ENCODE data around the gene TOR1AIP2.

Gene TOR1AIP2

DNA sequence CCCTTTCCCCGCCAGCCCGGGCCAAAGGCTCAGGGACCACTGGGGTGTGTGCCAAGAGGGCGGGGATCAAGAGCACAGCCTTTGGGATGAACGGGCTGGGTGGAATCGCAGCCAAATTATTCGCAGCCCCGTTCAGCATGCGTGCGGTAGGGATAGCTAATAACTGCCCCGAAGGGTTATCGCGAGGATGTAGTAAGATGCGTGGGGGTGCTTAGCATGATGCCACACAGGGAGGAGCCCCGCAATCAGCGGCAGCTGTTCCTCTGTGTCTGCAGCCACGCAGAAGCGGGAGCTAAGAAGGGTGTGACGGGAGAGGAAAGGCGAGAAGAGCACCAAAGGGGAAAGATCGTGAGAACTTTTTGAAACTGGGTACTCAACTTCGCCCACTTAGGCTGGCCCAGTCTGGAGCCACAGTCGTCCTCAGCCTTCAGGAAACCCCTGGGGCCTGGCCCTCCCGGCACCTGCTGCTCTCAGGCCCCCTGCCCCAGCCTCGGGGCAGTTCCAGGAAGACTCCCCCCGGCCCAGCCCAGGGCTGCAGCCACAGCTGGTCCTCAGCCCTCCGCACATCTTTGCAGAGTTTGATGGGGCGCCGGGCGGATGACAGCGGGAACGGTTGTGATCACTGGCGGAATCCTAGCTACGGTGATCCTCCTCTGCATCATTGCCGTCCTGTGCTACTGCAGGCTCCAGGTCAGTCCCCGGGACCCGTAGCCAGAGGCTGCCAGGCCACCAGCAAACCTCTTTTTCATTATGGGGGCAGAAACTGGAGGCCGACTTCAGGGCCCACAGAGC, 64.9 kb downstream of the TOR1AIP2 start:
- DNase-seq (ENCODE audit: extremely low read depth, low read depth) = no peak
- TF ChIP-seq, protein P1, sequence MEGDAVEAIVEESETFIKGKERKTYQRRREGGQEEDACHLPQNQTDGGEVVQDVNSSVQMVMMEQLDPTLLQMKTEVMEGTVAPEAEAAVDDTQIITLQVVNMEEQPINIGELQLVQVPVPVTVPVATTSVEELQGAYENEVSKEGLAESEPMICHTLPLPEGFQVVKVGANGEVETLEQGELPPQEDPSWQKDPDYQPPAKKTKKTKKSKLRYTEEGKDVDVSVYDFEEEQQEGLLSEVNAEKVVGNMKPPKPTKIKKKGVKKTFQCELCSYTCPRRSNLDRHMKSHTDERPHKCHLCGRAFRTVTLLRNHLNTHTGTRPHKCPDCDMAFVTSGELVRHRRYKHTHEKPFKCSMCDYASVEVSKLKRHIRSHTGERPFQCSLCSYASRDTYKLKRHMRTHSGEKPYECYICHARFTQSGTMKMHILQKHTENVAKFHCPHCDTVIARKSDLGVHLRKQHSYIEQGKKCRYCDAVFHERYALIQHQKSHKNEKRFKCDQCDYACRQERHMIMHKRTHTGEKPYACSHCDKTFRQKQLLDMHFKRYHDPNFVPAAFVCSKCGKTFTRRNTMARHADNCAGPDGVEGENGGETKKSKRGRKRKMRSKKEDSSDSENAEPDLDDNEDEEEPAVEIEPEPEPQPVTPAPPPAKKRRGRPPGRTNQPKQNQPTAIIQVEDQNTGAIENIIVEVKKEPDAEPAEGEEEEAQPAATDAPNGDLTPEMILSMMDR (IDR thresholded peaks at IDR 0.05; ENCODE audit: low read depth, low read length) = no peak

DNA sequence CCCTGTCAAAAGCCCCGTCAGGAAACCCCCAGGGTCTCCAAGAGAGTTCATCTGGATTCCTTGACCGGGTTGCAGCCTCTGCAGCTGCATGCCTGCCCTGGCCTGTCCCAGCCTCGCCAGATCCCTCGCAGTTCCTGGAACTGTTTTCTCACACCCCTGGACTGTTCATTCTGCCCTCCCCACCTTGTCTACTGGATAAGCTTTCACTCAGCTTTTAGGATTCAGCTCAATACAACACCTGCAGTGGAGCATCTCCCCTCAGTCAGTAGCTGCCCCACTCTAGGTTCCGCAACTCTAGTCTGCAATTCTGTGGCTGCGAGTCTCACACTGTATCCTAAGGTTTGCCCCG, 67.3 kb downstream of the TOR1AIP2 start:
- no peak for DNase-seq (ENCODE audit: extremely low read depth, low read depth)
- TF ChIP-seq, protein P1 (IDR thresholded peaks at IDR 0.05; ENCODE audit: low read depth, low read length) = no peak

DNA sequence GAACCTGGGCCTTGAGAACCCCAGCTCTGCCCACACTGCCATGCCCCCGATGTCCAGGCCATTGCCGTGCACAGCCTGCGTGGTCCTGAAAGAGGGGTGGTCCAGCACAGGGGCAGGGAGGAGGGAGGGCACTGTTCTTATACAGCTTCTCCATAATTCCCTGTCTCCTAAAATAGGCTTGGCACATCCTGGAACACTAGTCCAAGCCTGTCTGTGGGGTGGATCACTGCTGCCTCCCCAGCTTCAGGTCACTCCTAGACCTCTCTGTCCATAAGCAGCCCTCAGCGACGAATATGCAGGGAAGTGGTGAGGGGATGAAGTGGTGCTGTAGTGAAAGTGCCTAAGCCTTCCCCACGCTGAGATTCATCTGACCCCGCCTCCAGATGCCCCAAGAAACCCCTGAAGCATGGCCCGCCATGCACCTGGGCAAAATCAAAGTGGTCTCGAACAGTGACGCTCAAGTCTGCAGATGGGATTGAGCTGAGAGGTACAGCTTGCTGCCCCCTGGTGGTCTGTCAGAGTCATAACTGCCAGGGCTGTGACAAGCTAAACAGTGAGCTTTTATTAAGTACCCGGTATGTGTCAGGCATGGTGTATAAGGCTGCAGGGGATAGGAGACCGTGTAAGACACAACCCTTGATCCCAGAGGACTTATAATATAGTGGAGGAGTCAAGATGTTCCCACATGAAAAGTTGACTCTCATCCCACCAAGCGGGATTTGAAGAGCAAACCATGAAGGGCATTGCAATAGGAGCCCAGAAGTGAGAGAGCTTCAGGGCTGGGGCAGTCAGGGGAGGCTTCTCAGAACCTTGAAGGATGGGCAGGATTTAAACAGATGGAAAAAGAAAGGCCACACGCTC, 67.9 kb downstream of the TOR1AIP2 start:
- DNase-seq (ENCODE audit: extremely low read depth, low read depth) = peak; percentile 41
- TF ChIP-seq, protein P1 (IDR thresholded peaks at IDR 0.05; ENCODE audit: low read depth, low read length) = peak; percentile 95

DNA sequence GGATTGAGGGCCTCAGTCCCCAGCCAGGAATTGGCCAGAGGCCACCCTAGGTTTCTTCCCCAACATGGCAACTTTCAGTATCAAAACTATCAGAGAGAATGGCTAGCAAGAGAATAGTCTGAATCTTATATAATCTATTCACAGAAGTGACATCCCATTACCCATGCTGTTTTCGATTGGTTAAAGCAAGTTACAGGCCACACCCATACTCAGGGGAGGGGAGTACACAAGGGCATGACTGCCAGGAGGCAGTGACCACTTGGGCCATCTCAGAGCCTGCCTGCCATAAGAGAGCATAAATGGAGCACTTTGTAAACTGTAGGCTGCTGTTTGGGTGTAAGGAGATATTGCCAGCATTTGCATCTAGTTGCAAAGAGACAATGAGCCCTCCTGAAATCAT, 69.1 kb downstream of the TOR1AIP2 start:
- TF ChIP-seq, protein P1 (IDR thresholded peaks at IDR 0.05; ENCODE audit: low read depth, low read length) = no peak
- no peak for DNase-seq (ENCODE audit: extremely low read depth, low read depth)

DNA sequence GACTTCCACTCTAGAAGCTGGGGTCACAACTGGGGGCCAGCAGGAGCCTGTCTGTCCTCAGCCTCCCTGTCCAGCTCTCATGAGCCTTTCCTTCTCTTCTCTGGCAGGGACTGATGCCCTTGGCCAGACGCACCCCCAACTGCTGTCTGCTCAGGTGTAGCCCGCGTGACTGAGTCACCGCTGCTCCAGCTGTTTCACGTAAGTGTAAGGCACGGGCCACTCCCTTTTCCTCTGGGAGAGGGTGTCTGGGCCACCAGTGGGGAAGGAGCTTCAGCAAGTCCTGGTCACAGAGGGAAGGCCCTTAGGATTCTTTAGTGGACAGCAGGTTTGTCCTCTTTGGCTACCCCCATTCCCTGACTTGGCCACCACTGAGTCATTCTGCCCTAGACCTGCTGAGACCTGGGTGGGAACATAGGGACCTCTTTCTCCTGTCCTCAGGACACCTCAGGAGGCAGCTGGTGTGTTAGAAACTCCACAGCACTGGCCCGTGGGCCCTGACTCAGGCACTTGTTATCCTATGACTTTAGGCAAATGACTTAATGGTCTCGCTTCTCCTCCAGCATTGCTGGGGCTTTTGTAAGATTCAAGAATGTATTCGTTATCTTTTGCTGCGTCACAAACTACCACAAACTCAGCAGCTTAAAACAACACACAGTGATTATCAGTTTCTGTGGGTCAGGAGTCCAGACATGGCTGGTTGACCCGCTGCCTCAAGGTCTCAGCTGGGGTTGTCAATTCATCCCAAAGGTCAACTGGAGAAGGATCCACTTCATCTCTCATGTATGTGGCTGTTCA, 69.7 kb downstream of the TOR1AIP2 start:
- TF ChIP-seq, protein P1 (IDR thresholded peaks at IDR 0.05; ENCODE audit: low read depth, low read length) = no peak
- no peak for DNase-seq (ENCODE audit: extremely low read depth, low read depth)

DNA sequence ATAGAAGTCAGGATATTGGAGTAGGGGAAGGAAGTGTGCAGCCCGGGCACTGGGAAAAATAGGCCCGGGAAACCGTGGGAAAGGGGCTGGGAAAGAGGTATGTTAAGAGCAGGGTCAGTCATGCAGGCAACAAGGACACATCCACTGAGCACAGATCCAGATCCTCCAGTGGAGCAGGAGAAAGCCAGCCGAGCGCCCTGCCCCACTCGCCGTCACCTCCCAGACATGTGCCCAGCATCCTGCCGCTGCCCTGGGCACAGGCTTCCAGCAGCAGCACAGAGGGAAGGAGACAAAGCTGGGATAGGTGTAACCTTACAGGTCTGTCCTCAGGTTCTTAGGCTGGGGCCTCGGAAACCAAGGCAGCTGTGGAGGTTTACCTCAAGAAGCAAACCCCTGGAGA, 70.3 kb downstream of the TOR1AIP2 start:
- TF ChIP-seq, protein P1 (IDR thresholded peaks at IDR 0.05; ENCODE audit: low read depth, low read length) = no peak
- no peak for DNase-seq (ENCODE audit: extremely low read depth, low read depth)

Measured in AG09319 (cell line).